GM21786 (cell line): Measurements from ENCODE around the gene BCL11A.

ENCODE experiments used
- ATAC-seq: cut with Tn5 transposase; IDR thresholded peaks from one replicate; pipeline ENCODE4 v1.9.1; 2021; ENCODE audit not compliant: unreplicated experiment

Gene BCL11A

DNA sequence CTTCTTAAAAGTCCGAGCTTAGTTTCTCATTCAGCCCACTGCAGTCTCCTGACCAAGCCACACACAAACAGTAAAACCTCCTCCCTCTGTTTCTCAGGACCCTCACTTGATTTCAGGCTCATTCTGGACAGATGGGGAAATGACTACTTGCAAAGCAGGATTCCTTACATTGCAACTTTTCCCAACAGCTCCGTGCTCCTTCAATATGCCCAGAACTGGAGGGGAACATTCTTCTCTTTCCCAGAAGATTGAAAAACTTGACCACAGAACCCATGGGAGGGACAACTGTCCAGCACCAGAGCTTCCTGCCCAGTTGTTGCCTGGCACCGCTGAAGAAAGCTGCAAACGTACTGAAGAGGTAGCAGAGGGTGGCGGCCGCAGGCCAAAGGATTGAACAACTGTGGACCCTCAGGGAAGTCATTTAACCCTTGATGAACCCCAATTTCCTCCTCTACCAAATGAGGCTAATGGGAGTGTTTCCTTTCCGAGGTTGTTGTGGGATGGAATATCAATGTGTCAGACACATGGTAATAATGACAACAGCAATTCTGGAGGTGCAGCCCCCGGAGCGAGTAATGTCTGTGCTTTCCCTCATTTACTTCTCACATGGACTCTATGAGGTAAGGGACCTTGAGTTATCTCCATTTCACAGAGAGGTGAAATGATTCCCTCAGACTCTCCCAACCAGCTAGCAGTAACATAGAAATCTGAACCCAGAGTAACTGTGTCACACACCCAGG lies 25.0 kb downstream of the BCL11A start:
- ATAC-seq, result no peak

DNA sequence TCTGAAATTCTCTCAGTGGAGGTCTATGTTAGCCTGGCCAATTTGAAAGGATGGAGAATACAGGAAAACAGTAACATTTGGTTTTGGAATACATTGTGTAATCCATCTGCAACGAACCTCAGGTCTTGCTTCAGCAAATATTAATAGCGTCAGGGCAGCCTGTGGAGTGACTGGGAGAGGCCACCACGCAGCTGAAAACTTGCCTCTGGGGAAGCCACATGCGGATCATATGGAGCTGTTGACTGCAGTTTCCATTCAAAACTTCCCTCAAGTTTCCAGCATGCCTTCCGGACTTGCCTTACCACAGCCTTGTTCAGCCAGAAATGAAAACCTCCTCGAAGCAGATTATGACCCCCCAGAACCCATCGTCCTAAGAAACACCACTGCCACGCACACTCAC lies 25.7 kb downstream of the BCL11A start:
- no peak for ATAC-seq

DNA sequence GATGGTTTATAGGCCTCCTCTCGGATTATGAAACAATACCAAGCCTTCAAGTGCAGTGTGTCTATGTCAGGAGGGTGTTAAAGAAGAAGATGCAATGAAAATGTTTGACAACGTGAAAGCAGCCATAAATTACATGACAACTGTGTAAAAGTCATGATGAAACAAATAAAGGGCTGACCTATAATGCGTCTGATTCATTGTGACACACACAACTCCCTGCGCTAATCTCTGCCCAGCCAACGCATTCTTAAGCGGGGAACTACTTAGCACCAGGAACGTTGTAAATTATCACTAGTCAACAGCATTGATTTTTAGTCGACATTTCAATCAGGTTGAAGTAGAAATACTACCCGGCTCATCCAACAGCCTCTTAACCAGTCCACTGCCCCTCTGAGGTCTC lies 26.8 kb downstream of the BCL11A start:
- no peak for ATAC-seq

DNA sequence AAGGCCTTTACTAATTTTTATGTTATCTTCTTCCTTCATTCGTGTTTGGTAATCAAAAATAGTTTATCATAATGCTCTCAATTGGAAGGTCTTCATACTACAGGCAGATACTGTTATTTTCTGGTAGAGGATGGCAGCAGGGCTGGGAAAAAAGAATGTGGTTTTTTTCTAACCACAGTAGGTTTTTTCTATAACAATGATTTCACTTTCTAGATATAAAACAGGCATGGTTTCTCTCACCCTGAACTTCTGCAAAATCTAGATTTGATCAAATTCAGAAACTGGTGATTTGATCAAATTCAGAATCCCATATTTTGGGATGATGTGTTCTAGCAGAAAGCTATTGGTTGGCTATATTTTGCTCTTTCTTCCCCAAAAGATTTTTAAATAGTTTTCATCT lies 27.6 kb downstream of the BCL11A start:
- ATAC-seq, result peak; percentile 40

DNA sequence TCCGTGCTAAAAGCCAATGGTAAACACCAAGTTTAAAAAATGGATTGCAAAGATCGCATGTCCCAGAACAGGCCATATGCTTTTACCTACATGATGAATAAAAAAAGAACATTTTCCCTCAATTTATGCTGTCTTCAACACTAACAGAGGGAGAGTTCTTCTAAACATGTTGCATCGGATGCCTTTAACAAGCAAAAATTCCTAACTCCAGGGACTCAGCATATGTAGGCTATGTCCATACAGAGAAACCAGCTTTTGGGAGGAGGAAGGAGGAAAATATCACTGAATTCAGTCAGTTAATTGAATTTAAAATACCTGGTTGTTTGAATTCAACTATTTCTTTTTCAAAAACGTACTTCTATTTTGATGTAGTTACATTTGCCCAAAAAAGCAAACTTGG lies 28.6 kb downstream of the BCL11A start:
- ATAC-seq, result no peak

DNA sequence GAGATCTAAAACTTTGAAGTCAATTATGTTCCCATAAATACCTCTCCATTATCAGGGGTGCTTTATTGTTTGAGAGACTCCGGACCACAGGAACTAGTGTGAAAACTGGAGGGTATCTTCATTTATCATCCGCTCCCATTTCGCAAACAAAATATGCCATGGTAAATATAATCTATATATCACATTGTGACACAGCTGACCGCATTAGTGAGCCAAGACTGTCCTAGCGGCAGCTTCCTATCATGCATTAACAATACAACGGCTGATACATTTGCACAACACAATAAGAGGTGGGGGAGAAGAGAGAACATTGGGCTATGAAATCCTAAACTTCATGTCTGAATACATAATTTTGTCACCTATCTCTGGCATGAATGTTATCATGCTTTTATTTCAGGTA lies 29.5 kb downstream of the BCL11A start:
- ATAC-seq, result no peak

DNA sequence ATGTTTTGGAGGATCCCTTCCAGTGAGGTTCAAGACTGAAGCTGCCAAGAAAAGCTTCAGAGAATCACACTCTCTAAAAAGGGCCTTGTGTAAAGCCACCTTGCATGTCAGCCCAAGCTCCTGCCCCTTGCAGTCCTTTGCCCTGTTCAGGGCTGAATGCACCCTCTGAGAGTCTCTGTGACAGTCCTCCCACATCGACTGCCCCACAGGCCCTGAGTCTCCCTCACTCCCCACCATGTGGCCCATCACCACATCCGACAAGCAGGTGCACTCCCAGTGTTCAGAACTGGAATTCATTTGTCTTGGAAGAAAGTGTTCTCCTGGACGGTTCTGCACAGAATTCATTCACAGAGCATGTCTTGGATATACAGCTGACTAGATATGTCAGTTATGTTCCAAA lies 31.0 kb downstream of the BCL11A start:
- ATAC-seq, result no peak

DNA sequence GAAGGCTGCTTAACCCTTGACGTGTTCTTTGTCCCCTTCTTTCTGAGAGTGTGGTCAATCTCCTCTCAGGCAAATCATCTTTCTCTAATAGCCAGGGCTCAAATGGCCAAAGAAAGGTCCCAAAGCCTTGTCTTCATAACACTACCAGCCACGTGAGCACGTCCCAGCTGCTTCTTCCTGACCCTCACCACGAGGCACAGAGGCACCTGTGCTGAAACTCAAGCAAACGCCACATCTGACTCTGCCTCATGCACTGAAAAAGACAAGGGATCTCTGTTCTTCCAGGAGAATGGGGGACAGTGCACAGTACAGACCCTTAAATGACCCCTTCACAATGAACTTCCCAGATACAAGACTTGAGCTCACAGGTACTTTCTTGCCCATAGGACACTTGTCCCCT lies 31.8 kb downstream of the BCL11A start:
- no peak for ATAC-seq

DNA sequence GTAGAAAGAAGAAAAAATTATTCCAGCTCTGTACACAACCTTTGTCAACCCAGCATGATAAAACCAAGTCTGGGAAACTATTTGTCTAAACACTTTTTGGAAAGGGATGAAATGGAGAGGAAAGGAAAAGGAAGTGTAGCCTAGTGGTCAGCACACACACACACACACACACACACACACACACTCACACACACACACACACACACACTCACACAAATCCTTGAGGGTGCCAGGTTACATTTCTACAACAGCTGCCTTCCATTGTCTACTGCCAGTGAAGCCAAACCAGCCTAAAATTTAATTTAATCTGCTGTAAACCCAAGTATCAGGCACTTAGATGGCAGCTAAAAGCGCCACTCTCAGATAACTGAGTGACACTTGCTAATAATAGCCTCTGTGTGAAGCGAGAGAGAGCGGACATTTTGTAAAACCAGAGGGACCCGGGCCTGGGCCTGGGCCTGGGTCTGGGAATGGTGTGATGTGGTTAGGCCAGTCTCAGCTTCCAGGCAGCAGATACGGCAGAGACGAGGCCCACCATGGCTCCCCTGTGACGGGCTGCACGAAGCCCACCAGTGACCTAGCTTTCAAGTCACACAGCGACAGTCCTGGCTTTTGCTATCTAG lies 32.4 kb downstream of the BCL11A start:
- no peak for ATAC-seq

DNA sequence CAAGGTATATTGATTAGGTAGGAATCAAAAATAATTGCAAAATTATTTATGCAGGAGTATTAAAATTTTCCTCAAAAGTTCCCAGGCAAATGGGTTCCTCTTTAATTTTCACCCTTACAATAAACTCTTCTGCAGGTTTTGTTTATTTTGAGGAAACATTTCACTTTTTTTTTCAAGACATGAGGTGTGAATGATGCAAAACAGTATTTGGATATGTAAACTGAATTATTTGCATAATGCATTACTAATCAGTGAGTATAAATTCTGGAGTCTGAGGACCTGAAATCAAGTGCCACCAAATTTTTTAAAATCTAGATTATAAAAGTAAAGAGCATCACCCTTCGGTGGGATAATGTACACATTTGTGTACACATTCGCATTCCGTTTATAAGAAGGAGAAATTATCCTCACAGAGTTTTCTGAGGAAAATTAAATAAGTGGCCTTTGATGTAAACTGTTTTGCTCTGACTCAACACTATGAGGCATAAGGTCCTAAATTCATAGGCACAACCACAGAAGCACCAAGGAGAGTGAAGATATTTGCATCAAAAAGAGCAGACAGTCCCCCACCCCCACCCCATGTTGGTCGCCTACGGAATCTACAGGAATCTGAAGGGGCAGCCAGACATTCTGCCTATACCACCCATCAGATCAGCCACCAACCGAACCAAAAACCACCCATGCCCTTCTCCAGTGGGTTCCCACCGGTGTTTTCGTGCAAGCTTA lies 33.1 kb downstream of the BCL11A start:
- ATAC-seq, result no peak

DNA sequence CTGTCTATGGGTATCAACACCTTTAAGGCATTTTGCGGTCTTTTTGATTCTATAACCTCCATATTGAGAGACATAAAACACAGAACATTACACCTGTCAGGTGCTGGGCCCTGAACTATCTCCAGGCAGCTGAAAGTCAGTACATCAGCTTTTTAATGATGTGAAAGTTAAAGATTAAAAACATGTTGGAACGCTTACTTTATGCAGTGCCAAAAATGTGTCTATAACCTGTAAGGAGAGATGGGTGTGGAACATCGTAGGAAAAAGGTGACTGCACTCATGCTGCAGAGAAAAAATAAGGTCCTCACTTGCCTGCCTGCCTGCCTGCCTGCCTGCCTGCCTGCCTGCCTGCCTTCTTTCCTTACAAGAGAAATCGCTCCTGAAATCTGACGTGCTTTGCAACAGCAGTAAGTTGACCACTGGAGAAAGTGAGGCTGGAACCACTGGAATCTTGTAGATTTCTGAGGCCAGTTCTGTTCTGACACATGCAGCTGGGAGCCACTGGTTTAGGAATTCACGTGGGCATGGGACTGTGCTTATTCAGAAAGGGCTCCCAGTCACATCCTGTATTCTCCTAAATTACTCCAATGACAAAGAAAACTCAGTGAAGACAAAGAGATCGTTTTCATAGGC lies 34.1 kb downstream of the BCL11A start:
- no peak for ATAC-seq

DNA sequence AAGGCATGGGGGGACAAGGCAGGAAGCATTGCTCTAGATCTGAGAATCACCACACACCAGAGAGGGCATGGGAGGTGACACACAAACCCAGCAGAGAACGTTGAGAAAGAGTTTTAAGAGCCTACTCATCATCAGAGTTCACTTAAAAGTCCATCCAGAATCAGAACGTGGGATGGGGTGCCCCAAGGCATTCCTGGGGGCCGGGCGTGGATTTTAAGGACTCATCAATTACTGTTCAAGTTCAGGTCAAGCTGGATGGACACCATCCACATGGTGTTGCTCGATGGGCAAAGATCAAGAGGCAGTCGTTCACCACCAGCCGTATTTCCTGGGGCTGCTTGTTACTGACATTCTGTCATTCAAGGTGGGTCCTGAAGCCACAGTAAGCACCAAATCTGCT lies 34.9 kb downstream of the BCL11A start:
- ATAC-seq, result no peak

DNA sequence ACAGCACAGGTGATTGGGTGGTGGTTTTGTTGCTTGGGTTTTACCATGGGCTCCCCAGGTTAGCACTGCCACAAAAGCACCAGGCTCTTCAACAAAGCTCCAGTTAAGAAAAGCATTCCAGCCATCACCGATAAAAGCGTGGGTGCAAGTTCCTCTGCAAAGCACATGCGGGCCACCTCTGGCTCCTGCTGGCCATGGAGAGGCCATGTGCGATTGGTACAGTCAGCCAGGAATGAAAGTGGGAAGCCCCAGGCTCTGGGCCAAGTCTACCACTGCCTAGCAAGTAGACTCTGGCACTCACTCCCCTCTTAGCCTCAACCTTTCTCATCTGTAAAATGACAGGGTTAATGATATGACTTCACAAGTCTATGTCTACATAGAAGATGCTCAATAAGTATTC lies 36.0 kb downstream of the BCL11A start:
- no peak for ATAC-seq

DNA sequence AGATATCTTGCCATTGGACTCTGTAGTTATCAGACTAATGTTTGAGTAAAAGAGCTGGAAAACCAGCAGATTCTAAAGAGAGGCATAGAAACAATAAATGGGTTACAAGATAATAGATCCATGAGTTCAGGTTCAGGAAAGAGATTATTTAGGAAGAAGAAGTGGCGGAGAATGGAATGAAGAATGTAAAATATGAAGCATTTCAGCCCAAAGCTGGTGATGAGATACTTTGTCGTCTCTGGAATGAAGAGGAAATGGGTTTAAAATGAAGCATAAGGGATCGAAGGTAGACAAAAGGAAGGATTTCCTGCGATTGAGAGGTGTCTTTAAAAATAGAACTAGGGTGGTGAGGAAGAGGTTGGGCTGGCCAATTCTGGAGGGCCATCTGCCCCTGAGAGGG lies 36.6 kb downstream of the BCL11A start:
- ATAC-seq, result no peak

DNA sequence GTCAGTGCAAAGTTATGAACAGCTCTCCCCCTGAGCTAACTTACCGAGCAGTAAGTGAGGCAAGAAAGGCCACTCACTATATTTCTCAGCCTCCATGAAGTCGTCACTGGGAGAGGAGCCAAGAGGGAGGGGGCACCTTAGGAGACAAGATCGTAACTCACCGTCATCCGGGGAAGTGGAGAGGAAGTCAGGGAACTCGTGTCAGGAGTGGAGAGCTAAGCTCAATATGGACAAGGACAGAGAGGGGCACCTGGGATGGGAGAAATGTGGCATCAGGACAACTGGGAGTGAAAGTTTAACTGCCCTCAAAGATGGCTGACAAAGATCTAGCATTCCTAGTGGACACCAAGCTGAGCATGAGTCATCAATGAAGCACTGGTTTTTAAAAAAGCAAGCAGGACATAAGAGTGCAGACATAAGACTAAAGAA lies 37.1 kb downstream of the BCL11A start:
- ATAC-seq, result no peak

DNA sequence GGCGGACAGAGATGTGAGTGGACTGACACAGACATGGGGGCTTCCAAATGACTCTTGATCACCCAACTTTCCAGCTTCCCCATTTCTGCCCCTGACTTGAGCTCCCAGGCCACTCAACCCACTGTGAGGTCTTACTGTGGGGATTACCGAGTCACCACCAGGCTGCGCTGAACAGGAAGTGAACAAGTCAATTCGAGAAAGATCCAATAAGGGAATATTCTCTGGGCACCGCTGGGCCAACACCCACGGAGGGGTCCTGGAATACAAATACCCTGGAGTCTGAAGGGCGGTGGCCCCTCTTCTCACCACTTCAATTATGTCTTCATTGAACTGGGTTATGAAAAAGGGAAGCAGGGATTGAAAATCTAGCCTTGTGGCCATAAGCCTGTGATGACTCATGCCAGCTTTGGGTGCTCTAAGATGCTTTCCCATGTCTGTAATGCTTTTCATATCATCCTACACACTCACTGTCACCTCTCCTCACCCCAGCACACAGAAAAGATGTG lies 37.7 kb downstream of the BCL11A start:
- peak; percentile 83 for ATAC-seq

DNA sequence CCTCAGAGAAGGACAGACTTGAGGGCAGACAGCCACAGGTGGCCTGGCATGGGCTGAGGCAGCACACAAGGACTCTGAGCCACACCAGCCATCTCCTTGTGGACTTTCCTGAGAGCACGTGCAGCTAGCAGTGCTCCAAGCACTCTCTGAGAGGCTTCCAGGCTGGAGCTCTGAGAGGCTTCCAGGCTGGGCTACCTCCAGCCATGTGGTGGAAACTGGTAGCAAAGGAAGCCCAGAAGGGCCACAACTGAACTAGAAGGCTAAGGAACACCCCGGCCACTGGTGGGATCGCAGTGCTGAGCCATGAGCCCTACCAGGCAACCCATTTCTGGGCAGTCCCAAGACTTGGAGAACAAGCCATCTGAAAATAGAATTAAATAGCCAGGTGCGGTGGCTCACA lies 39.5 kb downstream of the BCL11A start:
- no peak for ATAC-seq

DNA sequence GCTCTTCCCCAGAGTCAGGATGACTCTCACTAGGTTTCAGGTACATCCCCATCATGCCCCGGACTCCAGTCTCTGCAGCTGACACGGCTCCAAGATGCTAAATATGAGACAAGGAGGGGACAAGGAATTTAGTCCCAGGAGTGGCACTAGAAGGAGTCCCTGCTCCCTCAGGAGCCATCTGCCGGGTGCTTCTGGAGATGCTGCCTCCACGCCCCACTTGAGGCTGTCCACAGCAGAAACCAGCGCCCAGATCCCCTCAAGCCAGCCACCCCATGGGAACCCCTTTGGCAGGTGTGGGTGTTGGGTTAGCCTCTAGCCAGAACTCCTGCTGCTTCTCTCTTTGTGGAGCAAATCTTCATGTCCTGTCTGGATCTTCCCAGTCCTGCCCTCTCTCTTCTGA lies 40.3 kb downstream of the BCL11A start:
- ATAC-seq, result no peak

DNA sequence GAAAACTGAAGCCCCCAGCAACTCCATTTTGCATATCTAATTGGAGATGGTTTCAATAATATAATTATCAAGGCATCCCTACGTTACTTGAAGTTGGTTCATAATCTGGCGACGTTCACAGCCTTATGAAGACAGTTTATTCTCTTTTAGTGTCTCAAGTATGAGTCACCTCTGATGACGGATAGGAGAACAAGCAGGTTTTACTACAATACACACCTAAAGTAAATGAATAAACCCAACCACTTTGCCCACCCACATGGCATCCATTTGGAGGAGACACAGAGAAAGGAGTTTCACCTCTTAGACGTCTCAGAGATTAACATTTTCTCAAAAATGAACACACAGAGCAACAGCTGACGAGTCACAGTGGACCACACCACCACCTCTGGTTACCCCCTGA lies 40.8 kb downstream of the BCL11A start:
- no peak for ATAC-seq

DNA sequence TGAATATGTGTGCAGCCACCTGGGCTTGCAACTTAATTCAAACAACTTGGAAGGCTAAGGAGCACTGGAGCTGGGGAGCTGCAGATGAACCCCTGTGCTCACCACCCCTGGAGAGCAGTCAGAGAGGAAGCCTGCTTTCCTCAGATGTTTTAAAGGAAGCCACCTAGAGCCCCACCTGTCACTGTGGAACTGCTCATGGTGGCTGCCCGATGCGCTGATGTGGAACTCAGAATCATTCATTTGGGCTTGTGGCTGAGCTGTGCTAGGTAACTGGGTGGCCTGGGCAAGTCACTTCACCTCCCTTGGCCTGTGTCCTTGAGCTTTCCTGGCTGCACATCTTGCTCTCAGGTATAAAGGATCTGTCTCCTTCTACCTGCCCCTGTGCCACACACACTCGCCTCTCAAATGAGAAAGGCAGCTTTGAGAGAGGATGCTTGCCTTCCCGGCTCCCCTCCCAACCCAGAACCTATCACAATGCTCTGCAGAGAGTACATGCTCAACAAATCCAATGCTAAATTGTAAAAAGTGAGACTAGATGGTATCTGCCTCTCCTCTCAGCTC lies 41.3 kb downstream of the BCL11A start:
- no peak for ATAC-seq

DNA sequence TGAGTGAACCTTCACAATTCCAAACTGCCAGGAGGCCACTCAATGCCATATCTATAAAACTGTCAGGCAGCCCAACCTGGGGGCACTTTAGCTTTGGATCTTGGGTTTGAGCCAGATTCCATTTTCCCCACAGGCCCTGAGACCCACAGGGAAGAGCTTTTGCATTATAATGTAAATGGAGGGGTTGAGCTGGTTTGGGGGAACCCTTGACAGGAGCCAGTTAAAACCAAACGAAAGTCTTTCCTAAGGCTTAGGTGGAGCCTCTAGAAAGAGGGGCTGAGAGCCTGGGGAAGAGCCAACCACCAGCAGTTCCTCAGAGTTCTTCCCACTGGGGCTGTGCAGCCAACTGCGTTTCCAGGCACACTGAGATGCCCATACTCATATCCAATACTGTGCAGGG lies 42.7 kb downstream of the BCL11A start:
- no peak for ATAC-seq
